Measurements from ENCODE around the gene IER2. TPM values are rescaled to one million over a fixed set of nuclear protein-coding genes. Genes with fewer than 3 reads are reported as not detected.

Gene IER2
- total and polyA plus RNA-seq, 2 of the 4 experiments (the other 2 are of a cell fraction): 7.7 to 102 TPM

DNA sequence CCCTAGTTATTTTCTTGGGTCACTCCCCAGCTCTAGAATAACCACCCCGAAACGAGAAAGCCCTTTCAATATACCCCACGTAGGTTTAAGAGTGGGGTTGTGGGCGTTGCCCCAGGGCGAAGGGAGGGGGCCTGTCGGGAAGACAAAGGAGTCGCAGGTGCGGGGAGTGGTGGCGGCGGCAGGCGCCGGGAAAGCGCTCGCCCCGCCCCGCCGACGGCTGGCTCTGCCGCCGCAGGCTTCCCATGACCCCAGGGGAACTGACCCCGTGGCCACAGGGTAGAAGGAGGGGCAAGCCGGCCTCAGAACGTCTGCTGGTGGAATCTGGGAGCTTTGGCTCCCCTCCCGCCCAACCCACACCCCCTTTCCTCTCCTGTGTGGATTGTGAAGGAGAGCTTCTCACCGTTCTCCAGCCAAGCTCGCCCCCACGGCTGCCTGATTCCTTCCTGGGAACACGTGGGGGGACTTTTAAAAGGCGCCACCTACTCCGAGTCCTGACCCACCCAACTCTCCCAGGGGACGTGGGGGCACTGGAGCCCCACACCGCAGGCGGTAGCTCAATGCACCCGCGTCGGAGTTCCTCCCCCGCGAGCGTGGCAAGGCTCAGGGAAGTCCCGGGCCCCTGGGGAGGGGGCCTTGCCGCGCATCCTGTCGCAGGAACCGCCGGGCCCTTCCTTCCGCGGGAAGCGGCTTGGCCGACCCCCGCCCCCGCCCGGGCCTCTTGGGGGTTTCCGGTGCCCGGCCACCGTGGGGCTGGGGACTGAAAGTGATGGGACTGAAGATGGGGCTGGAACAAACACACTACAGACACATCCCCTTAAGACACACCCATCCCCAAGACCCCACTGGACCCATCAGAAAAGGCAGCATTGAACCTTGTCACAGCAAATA, 5.5 kb downstream of the IER2 start (continued):
- TF ChIP-seq, protein P1, sequence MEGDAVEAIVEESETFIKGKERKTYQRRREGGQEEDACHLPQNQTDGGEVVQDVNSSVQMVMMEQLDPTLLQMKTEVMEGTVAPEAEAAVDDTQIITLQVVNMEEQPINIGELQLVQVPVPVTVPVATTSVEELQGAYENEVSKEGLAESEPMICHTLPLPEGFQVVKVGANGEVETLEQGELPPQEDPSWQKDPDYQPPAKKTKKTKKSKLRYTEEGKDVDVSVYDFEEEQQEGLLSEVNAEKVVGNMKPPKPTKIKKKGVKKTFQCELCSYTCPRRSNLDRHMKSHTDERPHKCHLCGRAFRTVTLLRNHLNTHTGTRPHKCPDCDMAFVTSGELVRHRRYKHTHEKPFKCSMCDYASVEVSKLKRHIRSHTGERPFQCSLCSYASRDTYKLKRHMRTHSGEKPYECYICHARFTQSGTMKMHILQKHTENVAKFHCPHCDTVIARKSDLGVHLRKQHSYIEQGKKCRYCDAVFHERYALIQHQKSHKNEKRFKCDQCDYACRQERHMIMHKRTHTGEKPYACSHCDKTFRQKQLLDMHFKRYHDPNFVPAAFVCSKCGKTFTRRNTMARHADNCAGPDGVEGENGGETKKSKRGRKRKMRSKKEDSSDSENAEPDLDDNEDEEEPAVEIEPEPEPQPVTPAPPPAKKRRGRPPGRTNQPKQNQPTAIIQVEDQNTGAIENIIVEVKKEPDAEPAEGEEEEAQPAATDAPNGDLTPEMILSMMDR (conservative IDR thresholded peaks at IDR 0.05; ENCODE audit: low read depth, low read length): no peak

DNA sequence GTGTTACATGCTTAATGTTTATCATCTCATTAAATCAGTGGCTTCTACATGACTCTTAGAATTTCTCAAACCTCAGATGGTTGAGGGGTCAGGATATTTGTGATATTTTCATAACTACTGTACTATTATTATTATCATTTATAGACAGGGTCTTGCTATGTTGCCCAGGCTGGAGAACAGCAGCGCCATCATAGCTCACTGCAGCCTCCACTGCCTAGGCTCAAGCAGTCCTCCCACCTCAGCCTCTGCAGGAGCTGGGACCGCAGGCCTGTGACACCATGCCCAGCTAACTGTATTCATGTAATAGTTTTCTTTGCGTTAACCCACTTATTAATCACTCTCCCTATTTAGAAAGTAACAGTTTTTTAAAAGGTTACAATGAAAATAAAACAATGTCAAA, 9.5 kb downstream of the IER2 start:
- no peak overlapping the region for H3K23ac ChIP-seq (ENCODE audit: low read depth, low read length)
- TF ChIP-seq MXI1 (IDR thresholded peaks at IDR 0.05; ENCODE audit: borderline replicate concordance, low read depth, low read length) (no peak), POLR2A (IDR thresholded peaks at IDR 0.05; ENCODE audit: low read depth, low read length) (no peak), RCOR1 (IDR thresholded peaks at IDR 0.05; ENCODE audit: insufficient replicate concordance, low read length) (no peak), RFX5 (IDR thresholded peaks at IDR 0.05; ENCODE audit: low read depth, low read length) (no peak), SMC3 (IDR thresholded peaks at IDR 0.05; ENCODE audit: low read depth, low read length) (no peak), MAFK (IDR thresholded peaks at IDR 0.05; ENCODE audit: low read depth, low read length) (no peak), NFE2L2 (IDR thresholded peaks at IDR 0.05; ENCODE audit: low read depth, low read length) (no peak), RAD21 (IDR thresholded peaks at IDR 0.05; ENCODE audit: low read length) (no peak)
- TF ChIP-seq, protein P2, sequence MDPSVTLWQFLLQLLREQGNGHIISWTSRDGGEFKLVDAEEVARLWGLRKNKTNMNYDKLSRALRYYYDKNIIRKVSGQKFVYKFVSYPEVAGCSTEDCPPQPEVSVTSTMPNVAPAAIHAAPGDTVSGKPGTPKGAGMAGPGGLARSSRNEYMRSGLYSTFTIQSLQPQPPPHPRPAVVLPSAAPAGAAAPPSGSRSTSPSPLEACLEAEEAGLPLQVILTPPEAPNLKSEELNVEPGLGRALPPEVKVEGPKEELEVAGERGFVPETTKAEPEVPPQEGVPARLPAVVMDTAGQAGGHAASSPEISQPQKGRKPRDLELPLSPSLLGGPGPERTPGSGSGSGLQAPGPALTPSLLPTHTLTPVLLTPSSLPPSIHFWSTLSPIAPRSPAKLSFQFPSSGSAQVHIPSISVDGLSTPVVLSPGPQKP (IDR thresholded peaks at IDR 0.05; ENCODE audit: borderline replicate concordance, low read depth, low read length): no peak
- TF ChIP-seq, protein P1 (conservative IDR thresholded peaks at IDR 0.05; ENCODE audit: low read depth, low read length): no peak

More for the DNA sequence above, 9.5 kb downstream of the IER2 start:
- Histone ChIP-seq H3K27me3 (ENCODE audit: control insufficient read depth, insufficient read depth, low read length) (no peaks in the 10 kb centered on the region), H4K20me1 (ENCODE audit: insufficient read depth, low read length) (peaks cover 10% of the 10 kb centered on the region; the same call in 1 of the 2 replicates), H3K36me3 (ENCODE audit: control insufficient read depth, insufficient read depth, low read length) (no peaks in the 10 kb centered on the region), H3K9me1 (ENCODE audit: insufficient read depth, low read length) (no peaks in the 10 kb centered on the region), H2BK20ac (ENCODE audit: low read depth, low read length) (no peak overlapping the region), H4K5ac (ENCODE audit: low read depth, low read length) (no peak overlapping the region), H2BK120ac (ENCODE audit: low read depth, low read length) (no peak overlapping the region), H3K79me1 (ENCODE audit: low read depth in 1 of 2, low read length in 2 of 2) (peaks cover 0 to 31% of the 10 kb centered on the region in 2 experiments; a peak in 2 of 4 replicates), H2AFZ (replicated peaks; ENCODE audit: low read length, poor library complexity) (no peak overlapping the region), H3K56ac (ENCODE audit: extremely low read depth, insufficient read depth, low read length) (no peak overlapping the region), H3K4me2 (ENCODE audit: low read depth, low read length) (no peak overlapping the region), H2AK9ac (replicated peaks; ENCODE audit: low read depth, low read length, poor library complexity) (no peak overlapping the region), H3K4ac (ENCODE audit: low read depth, low read length) (no peak overlapping the region), H3K4me3 (ENCODE audit: insufficient read depth, low read depth, low read length) (no peak overlapping the region), H3K27ac (ENCODE audit: insufficient read depth, low read length) (no peak overlapping the region), H4K8ac (ENCODE audit: low read depth in 2 of 2, low read length in 2 of 2) (no peak overlapping the region), H3K9me3 (ENCODE audit: control insufficient read depth, insufficient read depth, low read length) (no peaks in the 10 kb centered on the region), H3K9ac (ENCODE audit: low read depth, low read length) (no peak overlapping the region), H3K4me1 (ENCODE audit: control insufficient read depth, insufficient read depth, low read length) (peaks cover 28% of the 10 kb centered on the region), H2AK5ac (ENCODE audit: low read depth, low read length) (no peak overlapping the region), H4K91ac (ENCODE audit: insufficient read depth, low read depth, low read length) (no peak overlapping the region), H2BK15ac (ENCODE audit: low read depth, low read length) (no peak overlapping the region), H3K18ac (ENCODE audit: low read depth, low read length) (no peak overlapping the region), H2BK5ac (ENCODE audit: low read depth, low read length, poor library complexity, severe bottlenecking) (no peak overlapping the region), H3K14ac (replicated peaks; ENCODE audit: low read depth, low read length) (no peak overlapping the region)
- no CpG with 5 or more reads among the region's 3 CpGs for WGBS, 2 experiments (ENCODE audit: extremely low coverage in 2 of 2, insufficient read length in 1 of 2)
- ATAC-seq (ENCODE audit: low read depth): no peak
- no peak for DNase-seq
- in situ Hi-C loops (cut with MboI; ENCODE audit: low sequenced_read_pairs) (loop anchor here (10.0 kb wide), 1 partner anchor 685 kb away; no protein-coding TSS in a partner anchor), intact Hi-C loops (cut with micrococcal nuclease) (loop anchor here (5.0 kb wide), 1 partner anchor 48 kb away; no protein-coding TSS in a partner anchor), dilution Hi-C loops (cut with HindIII; ENCODE audit: low sequenced_read_pairs, unreplicated experiment) (no loop called here)
- BruUV-seq (replicated peaks): no TSS peak
- ChIA-PET POLR2A (ENCODE audit: unreplicated experiment) (no interaction called here), CTCF (no interaction called here)

Measured in IMR-90 (cell line).